ES-I3 (cell line): ENCODE results near the gene PRKG1.
"Not testable (repeated sequence)": the region's sequence is repeated elsewhere in the genome, so short reads cannot be mapped to it uniquely, and the experiment has no call there.

Experiments used
- H3K36me3 ChIP-seq: 2 replicates; pipeline ENCODE4 v1.6.1; 2013; ENCODE audit warnings: mild to moderate bottlenecking, low read length, control low read depth, moderate library complexity; ENCODE audit not compliant: insufficient read depth
- H3K4me1 ChIP-seq: 2 replicates; pipeline ENCODE4 v1.6.1; 2013; ENCODE audit warnings: mild to moderate bottlenecking, control low read depth, low read length; ENCODE audit not compliant: insufficient read depth
- H3K9ac ChIP-seq: 2 replicates; pipeline ENCODE4 v1.6.1; 2013; ENCODE audit warnings: low read depth, mild to moderate bottlenecking, low read length, moderate library complexity
- H3K9me3 ChIP-seq: 2 replicates; pipeline ENCODE4 v1.6.1; 2013; ENCODE audit warnings: mild to moderate bottlenecking, low read length, moderate library complexity; ENCODE audit not compliant: control insufficient read depth, insufficient read depth

The PRKG1 gene

GRCh38 chr10:51421853-51422252, 347.6 kb downstream of the PRKG1 start:
- Histone ChIP-seq H3K9me3 (no peaks in the 10 kb centered on the region), H3K36me3 (no peaks in the 10 kb centered on the region), H3K4me1 (peaks cover 6% of the 10 kb centered on the region; the same call in 1 of the 2 replicates), H3K9ac (no peak overlapping the region)

GRCh38 chr10:51422311-51423120, 348.2 kb downstream of the PRKG1 start:
- Histone ChIP-seq H3K4me1 (peaks cover 6% of the 10 kb centered on the region; the same call in 1 of the 2 replicates), H3K36me3 (no peaks in the 10 kb centered on the region), H3K9me3 (no peaks in the 10 kb centered on the region), H3K9ac (no peak overlapping the region)

- no peaks in the 10 kb centered on the region for H3K9me3 ChIP-seq
- peaks cover 6% of the 10 kb centered on the region; the same call in 1 of the 2 replicates for H3K4me1 ChIP-seq
- H3K9ac ChIP-seq, result no peak overlapping the region
- H3K36me3 ChIP-seq, result no peaks in the 10 kb centered on the region
These were observed 348.8 kb downstream of the PRKG1 start for GRCh38 chr10:51423121-51423452.

GRCh38 chr10:51425431-51425830, 351.1 kb downstream of the PRKG1 start:
- Histone ChIP-seq H3K9me3 (no peaks in the 10 kb centered on the region), H3K36me3 (no peaks in the 10 kb centered on the region), H3K9ac (no peak overlapping the region), H3K4me1 (peaks cover 6% of the 10 kb centered on the region; the same call in 1 of the 2 replicates)

- Histone ChIP-seq H3K4me1 (no peaks in the 10 kb centered on the region), H3K36me3 (no peaks in the 10 kb centered on the region), H3K9ac (no peak overlapping the region), H3K9me3 (no peaks in the 10 kb centered on the region)
These were observed 353.5 kb downstream of the PRKG1 start for GRCh38 chr10:51427758-51428157.

GRCh38 chr10:51430506-51430905, 356.2 kb downstream of the PRKG1 start:
- H3K4me1 ChIP-seq, result no peaks in the 10 kb centered on the region
- H3K36me3 ChIP-seq, result no peaks in the 10 kb centered on the region
- no peaks in the 10 kb centered on the region for H3K9me3 ChIP-seq
- no peak overlapping the region for H3K9ac ChIP-seq

- Histone ChIP-seq H3K9me3 (no peaks in the 10 kb centered on the region), H3K4me1 (no peaks in the 10 kb centered on the region), H3K9ac (no peak overlapping the region), H3K36me3 (no peaks in the 10 kb centered on the region)
These were observed 359.7 kb downstream of the PRKG1 start for GRCh38 chr10:51433949-51434475.

- H3K36me3 ChIP-seq, result no peaks in the 10 kb centered on the region
- no peaks in the 10 kb centered on the region for H3K9me3 ChIP-seq
- H3K9ac ChIP-seq, result no peak overlapping the region
- H3K4me1 ChIP-seq, result no peaks in the 10 kb centered on the region
These were observed 362.5 kb downstream of the PRKG1 start for GRCh38 chr10:51436805-51437204.

- no peaks in the 10 kb centered on the region for H3K4me1 ChIP-seq
- H3K36me3 ChIP-seq, result no peaks in the 10 kb centered on the region
- no peak overlapping the region for H3K9ac ChIP-seq
- no peaks in the 10 kb centered on the region for H3K9me3 ChIP-seq
These were observed 365.4 kb downstream of the PRKG1 start for GRCh38 chr10:51439645-51440044.

- H3K36me3 ChIP-seq, result no peaks in the 10 kb centered on the region
- no peak overlapping the region for H3K9ac ChIP-seq
- no peaks in the 10 kb centered on the region for H3K9me3 ChIP-seq
- H3K4me1 ChIP-seq, result no peaks in the 10 kb centered on the region
These were observed 371.3 kb downstream of the PRKG1 start for GRCh38 chr10:51445588-51445987.

GRCh38 chr10:51447119-51447518, 372.8 kb downstream of the PRKG1 start:
- Histone ChIP-seq H3K9ac (no peak overlapping the region), H3K36me3 (no peaks in the 10 kb centered on the region), H3K9me3 (no peaks in the 10 kb centered on the region)

GRCh38 chr10:51455762-51456161, 381.5 kb downstream of the PRKG1 start:
- H3K9me3 ChIP-seq, H3K4me1 ChIP-seq, H3K9ac ChIP-seq, H3K36me3 ChIP-seq: not testable (repeated sequence)

More at GRCh38 chr10:51447119-51447518, 372.8 kb downstream of the PRKG1 start:
- no peaks in the 10 kb centered on the region for H3K4me1 ChIP-seq

GRCh38 chr10:51459476-51459875, 385.2 kb downstream of the PRKG1 start:
- H3K9ac ChIP-seq, result no peak overlapping the region
- no peaks in the 10 kb centered on the region for H3K4me1 ChIP-seq
- no peaks in the 10 kb centered on the region for H3K36me3 ChIP-seq
- peaks cover 9% of the 10 kb centered on the region; the same call in 1 of the 2 replicates for H3K9me3 ChIP-seq

GRCh38 chr10:51462076-51462779, 387.9 kb downstream of the PRKG1 start:
- H3K9ac ChIP-seq, result no peak overlapping the region
- no peaks in the 10 kb centered on the region for H3K9me3 ChIP-seq
- no peaks in the 10 kb centered on the region for H3K36me3 ChIP-seq
- H3K4me1 ChIP-seq, result no peaks in the 10 kb centered on the region

GRCh38 chr10:51468424-51468823, 394.1 kb downstream of the PRKG1 start:
- Histone ChIP-seq H3K9ac (no peak overlapping the region), H3K9me3 (no peaks in the 10 kb centered on the region), H3K4me1 (no peaks in the 10 kb centered on the region), H3K36me3 (no peaks in the 10 kb centered on the region)
